HFFc6 (cell line): ENCODE measurements around the gene GXYLT2. TPM values are rescaled to one million over a fixed set of nuclear protein-coding genes. Genes with fewer than 3 reads are reported as not detected.

ENCODE experiments used
- DNase-seq: peaks from one replicate; pipeline ENCODE4 v3.0.0-alpha.2; 2018
- H3K27ac Mint-ChIP-seq: 2 replicates; pipeline ENCODE4 v1.8.0; 2020; ENCODE audit warnings: mild to moderate bottlenecking, mixed read lengths
- H3K27me3 Mint-ChIP-seq: 2 replicates; pipeline ENCODE4 v1.8.0; 2021; ENCODE audit warnings: mild to moderate bottlenecking, moderate library complexity, mixed read lengths; ENCODE audit not compliant: insufficient read depth
- H3K36me3 Mint-ChIP-seq: 2 replicates; pipeline ENCODE4 v1.8.0; 2021; ENCODE audit warnings: low read depth, mixed read lengths
- H3K4me1 Mint-ChIP-seq: 2 replicates; pipeline ENCODE4 v1.8.0; 2020; ENCODE audit warnings: low read depth, mixed read lengths
- H3K4me3 Mint-ChIP-seq: 2 replicates; pipeline ENCODE4 v1.8.0; 2020; ENCODE audit warnings: mild to moderate bottlenecking, moderate library complexity, mixed read lengths
- H3K9me3 Mint-ChIP-seq: 2 replicates; pipeline ENCODE4 v1.8.0; 2020; ENCODE audit warnings: mild to moderate bottlenecking, mixed read lengths
- total RNA-seq, 6 experiments: library from RNA; stranded (reverse); fragmentation: NEBNext Ultra II Directional; extraction: Animal tissue kit (Norgen Biotek cat#: 25700); gene quantifications; 2 replicates in 1 of 6; 3 replicates in 5 of 6; pipeline ENCODE4 v1.2.3, GENCODE V29; 2021
- TF ChIP-seq, protein P1 (sequence below): fragments of 200-600 bp; sonication (generic); IDR thresholded peaks from 2 replicates; pipeline ENCODE4 v1.5.0; 2021; ENCODE audit warnings: antibody characterized with exemption, mild to moderate bottlenecking

GXYLT2 gene
- total RNA-seq, 6 experiments from 2014 or later, result 2.0 to 4.2 (median 2.8) TPM

DNA sequence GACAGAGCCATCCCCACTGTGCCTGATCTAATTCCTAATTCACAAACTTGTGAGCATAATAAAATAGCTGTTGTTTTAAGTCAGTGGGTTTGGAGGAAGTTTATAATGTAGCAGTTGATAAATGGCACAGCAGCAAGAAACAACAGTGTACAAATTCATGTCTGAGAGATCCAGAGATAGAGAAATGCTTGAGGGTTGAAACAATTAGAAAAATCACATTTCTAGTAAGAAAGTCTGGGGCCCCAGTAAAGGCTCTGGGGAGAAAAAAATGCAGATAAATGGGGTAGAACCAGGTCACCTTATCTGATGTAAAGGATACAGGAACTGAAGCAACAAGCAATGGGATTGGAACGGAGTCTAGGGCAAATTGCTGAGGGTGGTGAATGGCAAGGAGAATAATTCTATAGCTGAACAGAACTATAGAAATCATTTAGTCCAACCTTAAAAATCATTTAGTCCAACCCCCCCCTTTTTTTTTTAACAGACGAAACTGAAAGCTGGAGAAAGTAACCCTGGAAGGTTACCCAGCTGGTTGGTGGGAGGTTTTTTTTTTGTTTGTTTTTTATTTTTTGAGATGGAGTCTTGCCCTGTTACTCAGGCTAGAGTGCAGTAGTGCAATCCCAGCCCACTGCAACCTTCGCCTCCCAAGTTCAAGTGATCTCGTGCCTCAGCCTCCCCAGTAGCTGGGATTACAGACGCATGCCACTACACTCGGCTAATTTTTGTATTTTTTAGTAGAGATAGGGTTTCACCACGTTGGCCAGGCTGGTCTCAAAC lies 25.3 kb upstream of the GXYLT2 start:
- Mint-ChIP-seq H3K4me3 (no peak overlapping the region), H3K27ac (no peak overlapping the region)
- DNase-seq, result no peak

DNA sequence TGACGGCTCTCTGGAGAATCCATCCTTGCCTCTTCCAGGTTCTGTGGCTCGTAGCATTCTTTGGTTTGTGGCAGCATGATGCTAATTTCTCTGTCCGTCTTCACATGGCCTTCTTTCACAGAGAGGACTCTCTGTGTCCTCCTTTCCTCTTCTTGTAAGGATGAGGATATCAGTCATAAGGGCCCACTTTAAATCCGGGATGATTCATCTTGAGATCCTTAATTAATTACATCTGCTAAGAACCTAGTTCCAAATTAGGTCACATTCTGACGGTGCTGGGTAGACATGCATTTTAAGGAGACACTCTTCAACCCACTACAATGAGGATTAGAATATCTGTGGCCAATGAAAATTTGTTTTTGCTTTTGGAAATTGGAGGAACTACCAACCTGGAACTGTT lies 15.7 kb upstream of the GXYLT2 start:
- Mint-ChIP-seq H3K9me3 (no peaks in the 10 kb centered on the region), H3K36me3 (no peaks in the 10 kb centered on the region), H3K27ac (peak overlapping the region; percentile 85), H3K4me1 (peaks cover 14% of the 10 kb centered on the region), H3K27me3 (peaks cover 10% of the 10 kb centered on the region), H3K4me3 (peak overlapping the region; percentile 63)
- peak; percentile 67 for DNase-seq
- TF ChIP-seq, protein P1, sequence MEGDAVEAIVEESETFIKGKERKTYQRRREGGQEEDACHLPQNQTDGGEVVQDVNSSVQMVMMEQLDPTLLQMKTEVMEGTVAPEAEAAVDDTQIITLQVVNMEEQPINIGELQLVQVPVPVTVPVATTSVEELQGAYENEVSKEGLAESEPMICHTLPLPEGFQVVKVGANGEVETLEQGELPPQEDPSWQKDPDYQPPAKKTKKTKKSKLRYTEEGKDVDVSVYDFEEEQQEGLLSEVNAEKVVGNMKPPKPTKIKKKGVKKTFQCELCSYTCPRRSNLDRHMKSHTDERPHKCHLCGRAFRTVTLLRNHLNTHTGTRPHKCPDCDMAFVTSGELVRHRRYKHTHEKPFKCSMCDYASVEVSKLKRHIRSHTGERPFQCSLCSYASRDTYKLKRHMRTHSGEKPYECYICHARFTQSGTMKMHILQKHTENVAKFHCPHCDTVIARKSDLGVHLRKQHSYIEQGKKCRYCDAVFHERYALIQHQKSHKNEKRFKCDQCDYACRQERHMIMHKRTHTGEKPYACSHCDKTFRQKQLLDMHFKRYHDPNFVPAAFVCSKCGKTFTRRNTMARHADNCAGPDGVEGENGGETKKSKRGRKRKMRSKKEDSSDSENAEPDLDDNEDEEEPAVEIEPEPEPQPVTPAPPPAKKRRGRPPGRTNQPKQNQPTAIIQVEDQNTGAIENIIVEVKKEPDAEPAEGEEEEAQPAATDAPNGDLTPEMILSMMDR, result no peak

More for the DNA sequence above, 25.3 kb upstream of the GXYLT2 start:
- Mint-ChIP-seq H3K4me1 (no peaks in the 10 kb centered on the region), H3K27me3 (peaks cover 18% of the 10 kb centered on the region), H3K9me3 (no peaks in the 10 kb centered on the region), H3K36me3 (no peaks in the 10 kb centered on the region)
- TF ChIP-seq, protein P1, result no peak

DNA sequence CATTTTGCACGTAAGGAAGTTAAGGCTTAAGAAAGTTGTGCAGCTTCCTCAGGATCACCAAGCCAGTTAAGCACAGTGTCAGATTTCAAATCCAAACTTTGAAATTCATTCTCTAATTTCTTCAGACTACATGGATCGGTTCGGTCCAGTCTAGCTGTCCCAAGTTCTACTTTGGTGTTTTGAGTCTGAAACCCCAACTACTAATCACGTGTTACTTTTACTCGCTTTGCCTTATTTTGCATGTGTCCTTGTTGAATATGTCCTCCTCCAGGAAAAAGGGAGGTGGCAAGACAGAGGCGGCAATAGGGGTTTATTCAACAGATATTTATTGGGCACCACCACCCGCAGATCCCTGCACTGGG lies 522 bp upstream of the GXYLT2 start:
- Mint-ChIP-seq H3K27me3 (peaks cover 17% of the 10 kb centered on the region), H3K36me3 (peaks cover 5% of the 10 kb centered on the region), H3K4me1 (peaks cover 52% of the 10 kb centered on the region), H3K27ac (no peak overlapping the region), H3K9me3 (peaks cover 5% of the 10 kb centered on the region; the same call in 1 of the 2 replicates), H3K4me3 (peak overlapping the region; percentile 86)
- TF ChIP-seq, protein P1, result no peak
- no peak for DNase-seq

DNA sequence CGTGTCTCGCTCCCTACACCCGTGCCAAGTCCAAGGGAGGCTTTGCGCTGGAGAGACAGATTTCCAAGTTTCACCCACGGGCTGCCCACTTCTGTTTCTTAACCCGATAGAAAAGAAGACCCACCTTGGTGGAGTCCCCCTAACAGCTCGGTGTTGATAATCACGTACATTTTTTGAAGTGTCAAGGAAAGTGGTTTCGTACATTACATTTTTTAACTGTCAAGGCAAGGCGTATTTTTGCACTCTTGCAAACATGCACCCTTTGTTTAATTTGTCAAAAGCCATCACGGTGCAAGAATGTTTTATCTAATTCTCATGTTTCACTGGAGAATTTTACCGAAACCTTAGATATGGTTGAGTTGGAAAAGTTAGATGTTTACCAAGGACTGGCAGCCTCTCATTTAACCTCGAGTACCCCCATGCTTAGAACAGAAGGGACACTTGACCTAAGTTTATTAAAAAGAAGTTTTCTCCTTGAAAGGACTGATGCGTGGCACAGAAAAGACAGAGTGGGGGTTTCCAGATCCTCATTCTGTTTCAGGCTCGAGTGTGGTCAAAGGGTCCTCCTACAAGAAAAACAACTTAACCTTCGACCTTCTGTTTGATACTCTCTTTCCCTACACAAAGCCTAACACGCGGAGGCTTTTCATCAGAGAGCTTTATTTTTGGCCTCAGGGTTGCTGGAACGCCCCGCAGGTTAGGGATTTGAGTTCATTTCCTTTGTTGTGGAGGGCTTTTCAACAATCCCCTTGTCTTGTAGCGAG lies 882 bp downstream of the GXYLT2 start:
- peaks cover 12% of the 10 kb centered on the region for H3K27me3 Mint-ChIP-seq
- H3K4me3 Mint-ChIP-seq, result peak overlapping the region; percentile 80
- H3K27ac Mint-ChIP-seq, result no peak overlapping the region
- TF ChIP-seq, protein P1, result no peak
- H3K9me3 Mint-ChIP-seq, result no peaks in the 10 kb centered on the region
- H3K4me1 Mint-ChIP-seq, result peaks cover 65% of the 10 kb centered on the region
- H3K36me3 Mint-ChIP-seq, result no peaks in the 10 kb centered on the region
- no peak for DNase-seq

DNA sequence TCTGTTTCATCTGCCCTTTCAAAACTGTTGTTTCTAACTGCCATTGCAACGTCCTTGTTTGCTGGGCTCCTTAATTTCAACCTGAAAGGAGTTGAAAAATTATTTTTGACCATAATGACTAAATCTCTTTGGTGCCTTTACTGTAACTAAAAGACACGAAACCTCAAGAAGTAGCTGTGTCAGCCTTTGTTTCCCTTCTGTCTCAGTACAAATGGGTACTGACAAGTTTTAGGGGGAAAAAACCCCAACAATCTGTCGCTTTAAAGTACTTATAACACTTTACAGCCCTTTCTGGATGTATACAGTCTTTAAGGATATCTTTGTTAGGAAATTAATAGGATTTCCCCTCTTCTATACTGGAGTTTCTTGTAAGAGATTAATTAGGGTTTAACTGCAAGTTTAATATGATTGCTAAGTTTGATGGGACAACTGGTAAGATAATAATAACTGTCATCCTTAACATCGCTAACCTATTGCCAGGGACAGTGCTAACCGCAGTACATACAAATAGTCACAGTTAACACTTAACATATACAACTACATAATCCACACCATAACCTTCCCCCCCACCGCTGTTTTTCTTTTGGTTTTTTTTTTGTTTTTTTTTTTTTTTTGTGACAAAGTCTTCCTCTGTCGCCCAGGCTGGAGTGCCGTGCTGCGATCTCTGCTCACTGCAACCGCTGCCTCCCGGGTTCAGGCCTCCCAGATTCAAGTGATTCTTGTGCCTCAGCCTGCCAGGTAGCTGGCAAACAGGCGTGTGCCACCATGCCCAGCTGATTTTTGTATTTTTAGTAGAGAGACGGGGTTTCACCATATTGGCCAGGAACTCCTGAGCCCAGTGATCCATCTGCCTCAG lies 1.7 kb downstream of the GXYLT2 start:
- Mint-ChIP-seq H3K9me3 (no peaks in the 10 kb centered on the region), H3K4me1 (peaks cover 65% of the 10 kb centered on the region), H3K4me3 (peak overlapping the region; percentile 80), H3K27ac (no peak overlapping the region), H3K27me3 (peaks cover 11% of the 10 kb centered on the region), H3K36me3 (no peaks in the 10 kb centered on the region)
- TF ChIP-seq, protein P1, result no peak
- no peak for DNase-seq
